Measurements from ENCODE around the gene NEB. TPM values are rescaled to one million over a fixed set of nuclear protein-coding genes. Genes with fewer than 3 reads are reported as not detected.

The NEB gene
- total and polyA plus RNA-seq, 4 donors: 1.6 to 3.1 (median 2.5) TPM

DNA sequence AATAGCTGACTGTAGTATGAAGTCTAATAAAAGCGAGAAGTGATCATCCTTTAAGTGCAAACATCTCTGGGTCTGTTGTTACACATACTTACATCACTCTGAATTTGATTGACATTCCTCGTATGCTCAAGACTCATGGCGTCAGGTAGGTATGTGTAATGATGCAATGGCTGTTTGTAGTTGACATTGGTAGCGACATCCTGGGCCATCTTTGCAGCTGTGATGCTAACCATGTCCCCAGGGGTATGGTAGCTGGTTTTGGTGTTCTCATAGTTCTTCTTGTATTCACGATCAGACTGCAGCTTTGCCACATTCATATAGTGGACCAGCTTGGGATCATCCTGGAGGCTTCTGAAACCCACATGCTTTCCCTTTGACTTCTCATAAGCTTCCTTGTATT lies 62.0 kb downstream of the NEB start:
- WGBS, 2 donors: 91 to 96% methylated on average over 5 of the region's 5 CpGs
- Histone ChIP-seq H3K36me3 (ENCODE audit: control insufficient read depth in 1 of 2, insufficient read depth in 2 of 2, low read length in 1 of 2) (no peaks in the 10 kb centered on the region), H3K4me1 (ENCODE audit: control insufficient read depth in 1 of 2, insufficient read depth in 2 of 2, low read length in 2 of 2) (no peaks in the 10 kb centered on the region), H3K9me3 (ENCODE audit: control insufficient read depth, low read length) (peaks cover 1% of the 10 kb centered on the region), H3K27me3 (ENCODE audit: control insufficient read depth in 1 of 2, insufficient read depth in 2 of 2, low read length in 1 of 2) (no peaks in the 10 kb centered on the region), H3K27ac (ENCODE audit: low read depth in 1 of 2, low read length in 2 of 2) (no peak overlapping the region), H3K4me3 (ENCODE audit: low read length in 2 of 2) (no peak overlapping the region)
- ATAC-seq (ENCODE audit: low FRiP score) (no peak), DNase-seq (no peak)
- intact Hi-C loops (cut with DNase I): no loop called here

DNA sequence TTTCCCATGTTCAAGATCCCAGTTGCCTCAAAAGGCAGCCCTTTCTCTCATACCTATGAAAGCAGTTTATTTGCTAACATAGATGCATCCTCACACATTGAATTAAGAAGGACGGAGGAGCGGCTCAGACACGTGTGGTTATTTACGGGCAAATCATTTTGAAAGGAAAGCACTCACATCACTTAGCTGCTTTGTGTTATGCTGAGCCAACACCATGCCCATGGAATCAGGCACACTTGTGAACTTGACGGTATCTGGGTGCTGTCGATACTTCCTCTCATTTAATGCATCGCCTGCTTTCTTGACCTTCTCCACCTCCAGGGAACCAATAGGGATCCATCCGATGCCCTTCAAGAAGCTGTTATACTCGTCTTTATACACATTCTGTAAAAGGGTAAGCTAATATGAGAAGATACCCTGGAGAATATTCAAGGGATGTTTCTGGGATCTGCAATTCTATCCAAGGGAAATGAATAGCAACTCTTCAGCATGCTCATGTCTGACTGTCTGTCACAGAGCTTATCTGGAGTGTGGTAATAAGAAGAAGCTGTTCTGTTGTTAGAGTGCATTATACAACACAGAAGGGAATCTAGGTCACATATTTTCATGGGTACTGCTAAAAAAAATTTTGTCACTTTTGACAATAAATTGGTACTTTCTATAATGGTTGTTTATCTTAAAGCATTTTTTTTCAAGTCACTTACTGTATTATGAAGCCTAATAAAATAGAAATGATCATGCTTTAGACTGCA lies 63.3 kb downstream of the NEB start:
- intact Hi-C loops (cut with DNase I): no loop called here
- DNase-seq: no peak
- no peak for ATAC-seq (ENCODE audit: low FRiP score)
- Histone ChIP-seq H3K36me3 (ENCODE audit: control insufficient read depth in 1 of 2, insufficient read depth in 2 of 2, low read length in 1 of 2) (no peaks in the 10 kb centered on the region), H3K9me3 (ENCODE audit: control insufficient read depth, low read length) (peaks cover 1% of the 10 kb centered on the region), H3K4me3 (ENCODE audit: low read length in 2 of 2) (no peak overlapping the region), H3K27ac (ENCODE audit: low read depth in 1 of 2, low read length in 2 of 2) (no peak overlapping the region), H3K27me3 (ENCODE audit: control insufficient read depth in 1 of 2, insufficient read depth in 2 of 2, low read length in 1 of 2) (no peaks in the 10 kb centered on the region), H3K4me1 (ENCODE audit: control insufficient read depth in 1 of 2, insufficient read depth in 2 of 2, low read length in 2 of 2) (no peaks in the 10 kb centered on the region)
- 93 to 96% methylated on average over 9 of the region's 9 CpGs for WGBS, 2 donors

DNA sequence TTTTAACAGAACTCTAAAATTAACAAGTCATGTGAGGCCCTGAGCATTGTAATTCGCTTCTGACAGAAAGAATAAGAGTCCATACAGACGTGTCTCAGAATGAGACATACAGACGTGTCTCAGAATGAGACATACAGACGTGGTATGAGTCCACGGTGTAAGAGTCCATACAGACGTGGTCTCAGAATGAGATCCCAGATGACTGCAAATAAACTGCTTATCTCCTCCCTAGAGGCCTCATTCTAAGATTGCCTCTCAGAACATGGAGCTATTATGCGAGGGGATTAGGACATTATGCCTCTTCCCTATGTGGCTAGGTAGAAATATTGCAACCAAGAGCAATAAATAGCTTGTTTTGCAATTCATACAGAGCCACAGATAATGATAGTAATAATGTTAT lies 63.9 kb downstream of the NEB start:
- Histone ChIP-seq H3K36me3 (ENCODE audit: control insufficient read depth in 1 of 2, insufficient read depth in 2 of 2, low read length in 1 of 2) (no peaks in the 10 kb centered on the region), H3K27ac (ENCODE audit: low read depth in 1 of 2, low read length in 2 of 2) (no peak overlapping the region), H3K9me3 (ENCODE audit: control insufficient read depth, low read length) (peaks cover 1% of the 10 kb centered on the region), H3K4me1 (ENCODE audit: control insufficient read depth in 1 of 2, insufficient read depth in 2 of 2, low read length in 2 of 2) (no peaks in the 10 kb centered on the region), H3K4me3 (ENCODE audit: low read length in 2 of 2) (no peak overlapping the region), H3K27me3 (ENCODE audit: control insufficient read depth in 1 of 2, insufficient read depth in 2 of 2, low read length in 1 of 2) (no peaks in the 10 kb centered on the region)
- ATAC-seq (ENCODE audit: low FRiP score) (no peak), DNase-seq (no peak)
- WGBS, 2 donors: 59 to 63% methylated on average over 7 of the region's 7 CpGs
- intact Hi-C loops (cut with DNase I): no loop called here

DNA sequence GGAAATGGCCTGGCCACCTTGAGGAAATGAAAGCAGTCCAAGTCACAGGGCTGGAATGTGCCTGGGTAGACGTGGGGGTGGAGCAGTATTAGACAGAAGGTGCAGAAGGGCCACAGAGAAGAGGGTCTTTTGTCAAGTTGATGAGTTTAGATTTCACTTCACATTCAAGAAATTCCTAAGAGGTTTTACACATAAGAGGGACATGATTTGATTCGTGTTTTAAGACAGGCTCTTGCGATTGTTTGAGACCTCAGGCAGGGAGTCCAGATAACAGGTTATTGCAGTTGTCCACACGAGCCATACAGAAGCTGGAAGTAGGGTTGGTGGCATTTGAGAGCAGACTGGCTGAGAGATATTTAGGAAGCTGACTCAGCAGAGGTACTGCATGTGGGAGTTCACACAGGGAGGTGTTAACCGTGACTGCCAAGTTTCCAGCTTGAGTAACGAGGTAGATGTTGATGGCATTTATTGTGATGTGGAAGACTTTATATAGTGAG lies 64.6 kb downstream of the NEB start:
- intact Hi-C loops (cut with DNase I): no loop called here

DNA sequence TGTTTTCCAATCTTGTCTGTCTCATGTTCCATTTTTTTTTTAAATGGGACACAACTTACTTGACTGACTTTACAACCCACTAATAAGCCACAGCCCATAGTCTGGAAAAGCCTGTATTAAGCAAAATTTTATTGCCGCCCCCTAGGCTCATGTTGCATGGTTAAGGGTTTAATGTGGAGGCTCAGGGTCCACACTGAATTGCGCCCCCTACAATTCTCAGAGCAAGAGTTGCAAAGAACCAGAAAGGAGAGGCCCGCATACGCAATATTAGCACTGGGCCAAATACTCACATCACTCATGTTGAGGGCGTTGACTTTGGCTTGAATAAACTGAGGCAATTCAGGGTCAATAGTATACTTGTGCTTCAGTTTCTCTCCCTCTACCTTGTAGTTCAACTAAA lies 65.5 kb downstream of the NEB start:
- Histone ChIP-seq H3K36me3 (ENCODE audit: control insufficient read depth in 1 of 2, insufficient read depth in 2 of 2, low read length in 1 of 2) (no peaks in the 10 kb centered on the region), H3K9me3 (ENCODE audit: control insufficient read depth, low read length) (peaks cover 1% of the 10 kb centered on the region), H3K27ac (ENCODE audit: low read depth in 1 of 2, low read length in 2 of 2) (no peak overlapping the region), H3K27me3 (ENCODE audit: control insufficient read depth in 1 of 2, insufficient read depth in 2 of 2, low read length in 1 of 2) (no peaks in the 10 kb centered on the region), H3K4me1 (ENCODE audit: control insufficient read depth in 1 of 2, insufficient read depth in 2 of 2, low read length in 2 of 2) (no peaks in the 10 kb centered on the region), H3K4me3 (ENCODE audit: low read length in 2 of 2) (no peak overlapping the region)
- no peak for ATAC-seq (ENCODE audit: low FRiP score)
- WGBS, 2 donors: 94 to 96% methylated on average over 5 of the region's 5 CpGs
- no peak for DNase-seq
- intact Hi-C loops (cut with DNase I): no loop called here

More for the DNA sequence above, 64.6 kb downstream of the NEB start:
- no peak for DNase-seq
- Histone ChIP-seq H3K4me3 (ENCODE audit: low read length in 2 of 2) (no peak overlapping the region), H3K36me3 (ENCODE audit: control insufficient read depth in 1 of 2, insufficient read depth in 2 of 2, low read length in 1 of 2) (no peaks in the 10 kb centered on the region), H3K4me1 (ENCODE audit: control insufficient read depth in 1 of 2, insufficient read depth in 2 of 2, low read length in 2 of 2) (no peaks in the 10 kb centered on the region), H3K9me3 (ENCODE audit: control insufficient read depth, low read length) (peaks cover 1% of the 10 kb centered on the region), H3K27ac (ENCODE audit: low read depth in 1 of 2, low read length in 2 of 2) (no peak overlapping the region), H3K27me3 (ENCODE audit: control insufficient read depth in 1 of 2, insufficient read depth in 2 of 2, low read length in 1 of 2) (no peaks in the 10 kb centered on the region)
- 59 to 67% methylated on average over 6 of the region's 6 CpGs for WGBS, 2 donors
- no peak for ATAC-seq (ENCODE audit: low FRiP score)

DNA sequence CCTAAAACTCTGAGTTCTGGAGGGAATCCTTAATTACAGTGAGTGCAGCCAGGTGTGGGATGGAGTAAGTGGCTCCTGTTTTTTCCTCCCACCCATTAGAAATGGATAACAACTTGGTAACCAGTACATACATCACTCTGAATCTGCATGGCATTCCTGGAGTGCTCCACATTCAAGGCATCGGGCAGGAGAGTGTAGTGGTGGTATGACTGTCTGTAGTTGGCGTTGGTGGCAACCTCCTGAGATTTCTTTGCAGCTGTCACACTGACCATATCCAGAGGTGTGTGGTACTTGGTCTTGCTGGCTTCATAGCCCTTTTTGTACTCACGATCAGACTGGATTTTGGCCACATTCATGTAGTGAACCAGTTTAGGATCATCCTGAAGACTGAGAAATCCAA lies 68.3 kb downstream of the NEB start:
- H3K4me1 ChIP-seq (ENCODE audit: control insufficient read depth in 1 of 2, insufficient read depth in 2 of 2, low read length in 2 of 2): no peaks in the 10 kb centered on the region
- DNase-seq (no peak), ATAC-seq (ENCODE audit: low FRiP score) (no peak)
- H3K27ac ChIP-seq (ENCODE audit: low read depth in 1 of 2, low read length in 2 of 2): no peak overlapping the region
- no peaks in the 10 kb centered on the region for H3K27me3 ChIP-seq (ENCODE audit: control insufficient read depth in 1 of 2, insufficient read depth in 2 of 2, low read length in 1 of 2)
- no peaks in the 10 kb centered on the region for H3K36me3 ChIP-seq (ENCODE audit: control insufficient read depth in 1 of 2, insufficient read depth in 2 of 2, low read length in 1 of 2)
- peaks cover 1% of the 10 kb centered on the region for H3K9me3 ChIP-seq (ENCODE audit: control insufficient read depth, low read length)
- no peak overlapping the region for H3K4me3 ChIP-seq (ENCODE audit: low read length in 2 of 2)
- WGBS, 2 donors: 77 to 80% methylated on average over 3 of the region's 3 CpGs
- intact Hi-C loops (cut with DNase I): no loop called here

DNA sequence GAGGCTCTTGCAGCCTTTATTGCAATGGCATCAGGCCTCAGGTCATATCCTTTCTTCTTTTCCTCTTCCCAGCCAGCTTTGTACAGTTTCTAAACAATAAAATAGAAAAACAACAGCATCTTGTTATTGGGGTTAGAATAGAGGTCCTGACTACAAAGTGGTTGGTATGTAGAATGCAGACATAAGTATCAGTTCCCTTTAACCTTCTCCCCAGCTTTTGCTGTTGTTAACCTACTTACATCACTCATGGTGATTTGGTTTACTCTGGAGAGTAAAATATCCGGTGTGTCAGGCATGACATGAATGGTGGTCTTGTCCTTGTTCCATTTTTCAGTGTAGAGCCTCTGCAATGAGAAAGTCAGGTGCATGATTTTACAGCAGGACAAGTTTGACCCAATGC lies 69.8 kb downstream of the NEB start:
- intact Hi-C loops (cut with DNase I): no loop called here
- no peak overlapping the region for H3K27ac ChIP-seq (ENCODE audit: low read depth in 1 of 2, low read length in 2 of 2)
- no peaks in the 10 kb centered on the region for H3K27me3 ChIP-seq (ENCODE audit: control insufficient read depth in 1 of 2, insufficient read depth in 2 of 2, low read length in 1 of 2)
- H3K9me3 ChIP-seq (ENCODE audit: control insufficient read depth, low read length): peaks cover 1% of the 10 kb centered on the region
- H3K4me3 ChIP-seq (ENCODE audit: low read length in 2 of 2): no peak overlapping the region
- no peaks in the 10 kb centered on the region for H3K4me1 ChIP-seq (ENCODE audit: control insufficient read depth in 1 of 2, insufficient read depth in 2 of 2, low read length in 2 of 2)
- ATAC-seq (ENCODE audit: low FRiP score): no peak
- no peak for DNase-seq
- WGBS, 2 donors: 67 to 72% methylated on average over 1 of the region's 1 CpG
- no peaks in the 10 kb centered on the region for H3K36me3 ChIP-seq (ENCODE audit: control insufficient read depth in 1 of 2, insufficient read depth in 2 of 2, low read length in 1 of 2)

DNA sequence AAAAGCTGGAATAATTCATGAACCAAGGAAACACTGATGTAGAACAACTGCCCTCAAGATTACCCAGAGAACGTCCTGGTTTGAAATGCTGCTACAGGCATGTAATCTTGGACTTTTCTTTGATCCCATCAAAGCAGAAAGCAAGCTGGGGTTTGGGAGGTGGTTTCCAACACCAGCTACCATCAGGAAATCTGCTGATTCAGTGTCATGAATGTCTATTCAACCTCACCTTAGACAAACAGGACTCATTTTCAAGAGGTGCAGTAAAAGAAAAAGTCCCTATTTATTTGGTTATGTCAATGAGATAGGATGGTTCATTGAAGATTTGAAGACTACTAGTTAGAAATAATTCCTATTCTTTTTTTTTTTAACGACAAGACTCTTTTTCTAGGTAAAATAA lies 72.7 kb downstream of the NEB start:
- ATAC-seq (ENCODE audit: low FRiP score): no peak
- intact Hi-C loops (cut with DNase I): no loop called here
- 83 to 86% methylated on average over 2 of the region's 2 CpGs for WGBS, 2 donors

DNA sequence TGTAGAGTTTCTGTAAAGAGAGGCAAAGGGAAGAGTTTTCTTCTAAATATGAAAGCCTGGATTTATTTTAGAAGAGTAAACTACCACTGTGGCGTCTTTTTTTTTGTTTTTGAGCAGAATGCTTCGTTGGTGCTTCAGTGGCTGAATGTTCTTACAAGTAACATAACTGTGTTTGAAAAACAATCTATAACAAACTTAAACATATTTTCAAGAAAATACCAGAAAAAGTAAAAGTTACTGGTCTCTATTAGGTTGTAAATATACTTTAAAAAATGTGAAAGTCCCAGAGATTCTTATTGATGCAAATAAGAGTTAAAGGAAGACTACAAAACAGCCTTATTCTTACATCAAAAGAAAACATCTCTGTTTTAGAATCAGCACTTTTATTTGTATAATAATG lies 76.2 kb downstream of the NEB start:
- intact Hi-C loops (cut with DNase I): no loop called here
- Histone ChIP-seq H3K4me1 (ENCODE audit: control insufficient read depth in 1 of 2, insufficient read depth in 2 of 2, low read length in 2 of 2) (no peaks in the 10 kb centered on the region), H3K36me3 (ENCODE audit: control insufficient read depth in 1 of 2, insufficient read depth in 2 of 2, low read length in 1 of 2) (no peaks in the 10 kb centered on the region), H3K27ac (ENCODE audit: low read depth in 1 of 2, low read length in 2 of 2) (no peak overlapping the region), H3K27me3 (ENCODE audit: control insufficient read depth in 1 of 2, insufficient read depth in 2 of 2, low read length in 1 of 2) (no peaks in the 10 kb centered on the region), H3K4me3 (ENCODE audit: low read length in 2 of 2) (no peak overlapping the region), H3K9me3 (ENCODE audit: control insufficient read depth, low read length) (no peaks in the 10 kb centered on the region)
- WGBS, 2 donors: 40 to 45% methylated on average over 2 of the region's 2 CpGs
- DNase-seq (no peak), ATAC-seq (ENCODE audit: low FRiP score) (no peak)

More for the DNA sequence above, 72.7 kb downstream of the NEB start:
- Histone ChIP-seq H3K4me1 (ENCODE audit: control insufficient read depth in 1 of 2, insufficient read depth in 2 of 2, low read length in 2 of 2) (no peaks in the 10 kb centered on the region), H3K9me3 (ENCODE audit: control insufficient read depth, low read length) (no peaks in the 10 kb centered on the region), H3K36me3 (ENCODE audit: control insufficient read depth in 1 of 2, insufficient read depth in 2 of 2, low read length in 1 of 2) (no peaks in the 10 kb centered on the region), H3K4me3 (ENCODE audit: low read length in 2 of 2) (no peak overlapping the region), H3K27ac (ENCODE audit: low read depth in 1 of 2, low read length in 2 of 2) (no peak overlapping the region), H3K27me3 (ENCODE audit: control insufficient read depth in 1 of 2, insufficient read depth in 2 of 2, low read length in 1 of 2) (no peaks in the 10 kb centered on the region)
- no peak for DNase-seq

Data from aorta (tissue), 5 donors.